GM23248 (cell line): ENCODE data around the gene TRIM44.

Experiments used
- EZH2 ChIP-seq: fragments of 200-600 bp; sonication (generic); IDR thresholded peaks from 2 replicates; pipeline ENCODE4 v1.6.1; 2018; ENCODE audit warnings: antibody characterized with exemption, mild to moderate bottlenecking; ENCODE audit not compliant: insufficient read depth, poor library complexity, severe bottlenecking
- EZH2phosphoT487 ChIP-seq: fragments of 200-600 bp; sonication (generic); IDR thresholded peaks from 2 replicates; pipeline ENCODE4 v1.6.1; 2018; ENCODE audit warnings: antibody characterized with exemption, moderate library complexity, mild to moderate bottlenecking, low read depth; ENCODE audit not compliant: insufficient read depth

DNA sequence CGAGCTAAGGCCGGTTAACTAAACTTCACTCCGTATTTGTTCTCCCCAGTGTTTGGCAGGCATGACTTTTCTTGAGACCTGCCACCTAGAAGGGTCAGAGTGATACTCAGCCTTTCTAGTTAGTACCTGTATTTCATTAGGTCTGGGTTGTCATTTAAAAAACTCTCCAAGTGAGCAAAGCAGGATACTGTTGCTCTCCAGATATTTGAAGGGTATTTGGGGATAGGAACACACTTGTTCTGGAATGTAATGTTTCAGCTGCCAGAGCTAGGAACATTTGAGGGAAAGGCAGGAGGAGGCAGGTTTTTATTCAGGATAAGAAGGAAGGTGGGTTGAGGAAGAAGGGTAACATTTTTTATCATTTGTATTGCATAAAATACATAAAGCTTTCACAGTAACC, 140.1 kb downstream of the TRIM44 start:
- no peak for TF ChIP-seq EZH2phosphoT487
- TF ChIP-seq EZH2 = no peak
